ENCODE measurements around the gene DMXL1. TPM values are rescaled to one million over a fixed set of nuclear protein-coding genes. Genes with fewer than 3 reads are reported as not detected.

DMXL1 gene
- total and polyA plus RNA-seq, 2 experiments from 2014 or later, result 28.4 to 41.7 TPM

- no peak for TF ChIP-seq REST (IDR thresholded peaks at IDR 0.05; ENCODE audit: unreplicated experiment)
Observed at GRCh38 chr5:119200795-119201194, 129.9 kb downstream of the DMXL1 start (continued).

- no peak overlapping the region for H3K27ac ChIP-seq (ENCODE audit: low read depth)
- no peaks in the 10 kb centered on the region for H3K27me3 Mint-ChIP-seq (ENCODE audit: insufficient read depth, low read depth, poor library complexity)
- H3K4me1 ChIP-seq (ENCODE audit: insufficient read depth), result no peaks in the 10 kb centered on the region
- DNase-seq (ENCODE audit: low spot score) (no peak), ATAC-seq (no peak)
- H4K20me1 ChIP-seq (replicated peaks; ENCODE audit: insufficient read depth), result no peaks in the 10 kb centered on the region
- H3K9me3 Mint-ChIP-seq, result no peaks in the 10 kb centered on the region
- peaks cover 14% of the 10 kb centered on the region for H3K36me3 Mint-ChIP-seq (ENCODE audit: low read depth)
- no peak overlapping the region for H3K4me2 ChIP-seq
- H3K36me3 ChIP-seq (ENCODE audit: insufficient read depth), result no peaks in the 10 kb centered on the region
- H3K4me1 Mint-ChIP-seq, result no peaks in the 10 kb centered on the region
- H3F3A ChIP-seq (replicated peaks; ENCODE audit: low read depth), result no peaks in the 10 kb centered on the region
- no peaks in the 10 kb centered on the region for H3K27me3 ChIP-seq (ENCODE audit: insufficient read depth)
- TF ChIP-seq EZH2phosphoT487 (IDR thresholded peaks at IDR 0.05; ENCODE audit: unreplicated experiment) (no peak), POLR2AphosphoS5 (IDR thresholded peaks at IDR 0.05; ENCODE audit: low read depth) (no peak), ZNF114 (CRISPR knock-in tag; IDR thresholded peaks at IDR 0.05) (no peak), JUNB (IDR thresholded peaks at IDR 0.05; ENCODE audit: unreplicated experiment) (no peak), ZNF462 (CRISPR knock-in tag; IDR thresholded peaks at IDR 0.05) (no peak), ZNF331 (CRISPR knock-in tag; IDR thresholded peaks at IDR 0.05; ENCODE audit: low read depth) (no peak), STAT1 (IDR thresholded peaks at IDR 0.05; ENCODE audit: unreplicated experiment) (no peak), CTCF (conservative IDR thresholded peaks at IDR 0.05; ENCODE audit: low read depth in 2 of 2) (no peak), EZH2 (IDR thresholded peaks at IDR 0.05; ENCODE audit: low read depth, unreplicated experiment) (no peak), ETS1 (IDR thresholded peaks at IDR 0.05) (no peak), NANOG (IDR thresholded peaks at IDR 0.05; ENCODE audit: borderline replicate concordance) (no peak)
- H3K9me2 ChIP-seq (ENCODE audit: insufficient read depth), result no peaks in the 10 kb centered on the region
- no peak overlapping the region for H3K27ac Mint-ChIP-seq
- no peaks in the 10 kb centered on the region for H3K79me2 ChIP-seq (replicated peaks; ENCODE audit: insufficient read depth)
- H3K4me3 ChIP-seq, result no peak overlapping the region
- H2AFZ ChIP-seq, result no peak overlapping the region
- no peak overlapping the region for H3K4me3 Mint-ChIP-seq
Observed at GRCh38 chr5:119207105-119207504, 136.2 kb downstream of the DMXL1 start.
